ENCODE measurements around the gene VTI1A. TPM values are rescaled to one million over a fixed set of nuclear protein-coding genes. Genes with fewer than 3 reads are reported as not detected.

The VTI1A gene
- total RNA-seq, 1 experiment from 2014 or later: 22.0 TPM

DNA sequence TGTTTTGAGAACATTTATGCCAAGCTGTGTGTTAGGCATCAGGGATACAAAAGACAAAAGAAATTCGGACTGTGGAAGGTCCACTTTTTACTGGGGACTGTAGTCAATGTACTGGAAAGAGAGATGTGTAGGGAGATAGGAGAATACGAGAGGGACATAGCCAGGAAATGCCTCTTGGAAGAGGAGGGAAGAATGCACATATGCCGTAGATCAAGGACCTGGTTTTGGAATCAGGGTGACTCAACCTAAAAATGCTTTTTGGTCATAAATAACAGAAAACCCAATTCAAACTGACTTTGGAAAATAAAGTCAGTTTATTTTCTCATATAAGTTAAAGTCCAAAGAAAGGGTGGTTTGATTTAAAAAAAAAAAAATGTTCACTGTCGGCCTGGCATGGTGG is 362.7 kb downstream of the VTI1A start:
- no peak for DNase-seq
- Histone ChIP-seq H3K23me2 (ENCODE audit: insufficient read length, low read depth, low read length, poor library complexity, severe bottlenecking) (no peaks in the 10 kb centered on the region), H2AK5ac (ENCODE audit: insufficient read length, low read length) (peak overlapping the region; percentile 41), H2BK120ac (ENCODE audit: low read depth, low read length, poor library complexity, severe bottlenecking) (no peak overlapping the region), H4K8ac (replicated peaks; ENCODE audit: insufficient read length, low read depth, low read length) (no peak overlapping the region), H3K56ac (ENCODE audit: insufficient read length, low read depth, low read length) (no peak overlapping the region), H4K91ac (ENCODE audit: insufficient read length, low read depth, low read length) (peak overlapping the region; percentile 63), H3K27ac (ENCODE audit: insufficient read length, low read depth, low read length) (no peak overlapping the region), H3K14ac (ENCODE audit: insufficient read depth, low read length) (no peak overlapping the region), H3K9ac (ENCODE audit: extremely low read depth, insufficient read length, low read length) (no peak overlapping the region), H3K79me2 (ENCODE audit: insufficient read depth, low read length) (no peaks in the 10 kb centered on the region), H2AFZ (ENCODE audit: low read length) (no peak overlapping the region), H3K79me1 (ENCODE audit: insufficient read depth, low read depth, low read length, poor library complexity, severe bottlenecking) (no peaks in the 10 kb centered on the region), H3K27me3 (ENCODE audit: insufficient read depth, low read length) (no peaks in the 10 kb centered on the region; the same call in 1 of the 2 replicates), H3T11ph (ENCODE audit: low read length) (no peak overlapping the region), H3K4me1 (ENCODE audit: insufficient read depth, low read length) (peaks cover 24% of the 10 kb centered on the region), H3K4ac (ENCODE audit: low read depth, low read length) (no peak overlapping the region), H3K18ac (ENCODE audit: insufficient read length, low read depth, low read length) (no peak overlapping the region), H2BK5ac (ENCODE audit: insufficient read length, low read length) (no peak overlapping the region), H4K20me1 (ENCODE audit: control insufficient read depth, insufficient read depth, insufficient read length) (no peaks in the 10 kb centered on the region), H4K5ac (ENCODE audit: insufficient read length, low read depth, low read length) (no peak overlapping the region), H3K23ac (ENCODE audit: insufficient read length, low read depth, low read length) (no peak overlapping the region), H3K4me2 (ENCODE audit: insufficient read depth, insufficient read length, low read length) (no peak overlapping the region), H3K9me3 (ENCODE audit: control insufficient read depth, low read depth, low read length) (no peaks in the 10 kb centered on the region), H2BK12ac (ENCODE audit: insufficient read length, low read depth, low read length) (peak overlapping the region; percentile 77), H2BK15ac (ENCODE audit: low read depth, low read length) (no peak overlapping the region), H2BK20ac (ENCODE audit: low read depth, low read length, poor library complexity, severe bottlenecking) (no peak overlapping the region)
- Mint-ChIP-seq H3K27me3 (ENCODE audit: low read depth) (peaks cover 14% of the 10 kb centered on the region), H3K4me3 (no peak overlapping the region), H3K27ac (no peak overlapping the region), H3K9me3 (peaks cover 0 to 4% of the 10 kb centered on the region in 2 experiments; a peak in 1 of 5 replicates), H3K36me3 (ENCODE audit: insufficient read depth in 1 of 3, low read depth in 3 of 3) (peaks cover 6 to 13% (median 8%) of the 10 kb centered on the region in 3 experiments; a peak in 6 of 7 replicates), H3K4me1 (peaks cover 56% of the 10 kb centered on the region in 2 experiments)
- no CpG with 5 or more reads among the region's 4 CpGs for WGBS (ENCODE audit: extremely low coverage, insufficient read length, low lambda C conversion rate)
- TF ChIP-seq, protein P1, sequence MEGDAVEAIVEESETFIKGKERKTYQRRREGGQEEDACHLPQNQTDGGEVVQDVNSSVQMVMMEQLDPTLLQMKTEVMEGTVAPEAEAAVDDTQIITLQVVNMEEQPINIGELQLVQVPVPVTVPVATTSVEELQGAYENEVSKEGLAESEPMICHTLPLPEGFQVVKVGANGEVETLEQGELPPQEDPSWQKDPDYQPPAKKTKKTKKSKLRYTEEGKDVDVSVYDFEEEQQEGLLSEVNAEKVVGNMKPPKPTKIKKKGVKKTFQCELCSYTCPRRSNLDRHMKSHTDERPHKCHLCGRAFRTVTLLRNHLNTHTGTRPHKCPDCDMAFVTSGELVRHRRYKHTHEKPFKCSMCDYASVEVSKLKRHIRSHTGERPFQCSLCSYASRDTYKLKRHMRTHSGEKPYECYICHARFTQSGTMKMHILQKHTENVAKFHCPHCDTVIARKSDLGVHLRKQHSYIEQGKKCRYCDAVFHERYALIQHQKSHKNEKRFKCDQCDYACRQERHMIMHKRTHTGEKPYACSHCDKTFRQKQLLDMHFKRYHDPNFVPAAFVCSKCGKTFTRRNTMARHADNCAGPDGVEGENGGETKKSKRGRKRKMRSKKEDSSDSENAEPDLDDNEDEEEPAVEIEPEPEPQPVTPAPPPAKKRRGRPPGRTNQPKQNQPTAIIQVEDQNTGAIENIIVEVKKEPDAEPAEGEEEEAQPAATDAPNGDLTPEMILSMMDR (conservative IDR thresholded peaks at IDR 0.05): no peak

Data from H9 (cell line).